Endothelial cell (in vitro differentiated cells): ENCODE results near the gene DNAH17. TPM values are rescaled to one million over a fixed set of nuclear protein-coding genes. Genes with fewer than 3 reads are reported as not detected.

ENCODE experiments used
- DNase-seq: peaks from one replicate; pipeline ENCODE4 v3.0.0; 2021; ENCODE audit warnings: low spot score
- H3K27ac Mint-ChIP-seq: one replicate; pipeline ENCODE4 v1.8.0; 2021; ENCODE audit warnings: mixed read lengths, inconsistent platforms; ENCODE audit not compliant: unreplicated experiment
- H3K27me3 Mint-ChIP-seq: one replicate; pipeline ENCODE4 v1.8.0; 2021; ENCODE audit warnings: mild to moderate bottlenecking, moderate library complexity, mixed read lengths, inconsistent platforms; ENCODE audit not compliant: unreplicated experiment
- H3K36me3 Mint-ChIP-seq: one replicate; pipeline ENCODE4 v1.8.0; 2021; ENCODE audit warnings: mild to moderate bottlenecking, low read depth, mixed read lengths, inconsistent platforms; ENCODE audit not compliant: unreplicated experiment
- H3K4me1 Mint-ChIP-seq: one replicate; pipeline ENCODE4 v1.8.0; 2021; ENCODE audit warnings: mild to moderate bottlenecking, mixed read lengths, inconsistent platforms; ENCODE audit not compliant: unreplicated experiment
- H3K4me3 Mint-ChIP-seq: one replicate; pipeline ENCODE4 v1.8.0; 2021; ENCODE audit warnings: mild to moderate bottlenecking, mixed read lengths, inconsistent platforms; ENCODE audit not compliant: unreplicated experiment
- H3K9me3 Mint-ChIP-seq: one replicate; pipeline ENCODE4 v1.8.0; 2021; ENCODE audit warnings: mixed read lengths, inconsistent platforms; ENCODE audit not compliant: unreplicated experiment
- CTCF ChIP-seq: fragments of 200-600 bp; sonication (generic); IDR thresholded peaks from one replicate; pipeline ENCODE4 v1.5.0; 2021; ENCODE audit warnings: antibody characterized with exemption; ENCODE audit not compliant: unreplicated experiment
- total RNA-seq: library from RNA; stranded (reverse); fragmentation: NEBNext Ultra II Directional; extraction: Animal tissue kit (Norgen Biotek cat#: 25700); gene quantifications from one replicate; pipeline ENCODE4 v1.2.1, GENCODE V29; 2021; ENCODE audit not compliant: unreplicated experiment

The DNAH17 gene
- total RNA-seq, 1 donor from 2014 or later: 1.0 TPM

- H3K27ac Mint-ChIP-seq: no peak overlapping the region
These were observed 185.4 kb downstream of the DNAH17 start for GRCh38 chr17:78391843-78392242.

GRCh38 chr17:78391051-78391431, 186.2 kb downstream of the DNAH17 start:
- H3K36me3 Mint-ChIP-seq: peaks cover 24% of the 10 kb centered on the region
- TF ChIP-seq CTCF: no peak
- H3K27ac Mint-ChIP-seq: peak overlapping the region; percentile 36
- peaks cover 6% of the 10 kb centered on the region for H3K27me3 Mint-ChIP-seq
- no peak for DNase-seq
- no peak overlapping the region for H3K4me3 Mint-ChIP-seq
- H3K9me3 Mint-ChIP-seq: no peaks in the 10 kb centered on the region
- peaks cover 65% of the 10 kb centered on the region for H3K4me1 Mint-ChIP-seq

More at GRCh38 chr17:78391843-78392242, 185.4 kb downstream of the DNAH17 start:
- no peak for DNase-seq
- H3K27me3 Mint-ChIP-seq: peaks cover 8% of the 10 kb centered on the region
- no peak for TF ChIP-seq CTCF
- H3K4me3 Mint-ChIP-seq: no peak overlapping the region
- H3K9me3 Mint-ChIP-seq: no peaks in the 10 kb centered on the region
- H3K4me1 Mint-ChIP-seq: peaks cover 65% of the 10 kb centered on the region
- peaks cover 32% of the 10 kb centered on the region for H3K36me3 Mint-ChIP-seq

GRCh38 chr17:78390241-78391050, 186.8 kb downstream of the DNAH17 start:
- H3K36me3 Mint-ChIP-seq: peaks cover 21% of the 10 kb centered on the region
- peaks cover 65% of the 10 kb centered on the region for H3K4me1 Mint-ChIP-seq
- peak; percentile 47 for DNase-seq
- peaks cover 5% of the 10 kb centered on the region for H3K27me3 Mint-ChIP-seq
- H3K4me3 Mint-ChIP-seq: peak overlapping the region; percentile 56
- peak; percentile 66 for TF ChIP-seq CTCF
- peak overlapping the region; percentile 36 for H3K27ac Mint-ChIP-seq
- H3K9me3 Mint-ChIP-seq: no peaks in the 10 kb centered on the region

GRCh38 chr17:78387977-78388941, 188.9 kb downstream of the DNAH17 start:
- H3K4me1 Mint-ChIP-seq: peaks cover 65% of the 10 kb centered on the region
- H3K27ac Mint-ChIP-seq: peak overlapping the region; percentile 85

More at GRCh38 chr17:78387977-78388941, 188.9 kb downstream of the DNAH17 start:
- peaks cover 2% of the 10 kb centered on the region for H3K27me3 Mint-ChIP-seq
- no peaks in the 10 kb centered on the region for H3K9me3 Mint-ChIP-seq
- no peak for TF ChIP-seq CTCF
- H3K4me3 Mint-ChIP-seq: peak overlapping the region; percentile 60
- peaks cover 12% of the 10 kb centered on the region for H3K36me3 Mint-ChIP-seq
- DNase-seq: no peak
